ENCODE results near the gene SPATA46.

The SPATA46 gene

DNA sequence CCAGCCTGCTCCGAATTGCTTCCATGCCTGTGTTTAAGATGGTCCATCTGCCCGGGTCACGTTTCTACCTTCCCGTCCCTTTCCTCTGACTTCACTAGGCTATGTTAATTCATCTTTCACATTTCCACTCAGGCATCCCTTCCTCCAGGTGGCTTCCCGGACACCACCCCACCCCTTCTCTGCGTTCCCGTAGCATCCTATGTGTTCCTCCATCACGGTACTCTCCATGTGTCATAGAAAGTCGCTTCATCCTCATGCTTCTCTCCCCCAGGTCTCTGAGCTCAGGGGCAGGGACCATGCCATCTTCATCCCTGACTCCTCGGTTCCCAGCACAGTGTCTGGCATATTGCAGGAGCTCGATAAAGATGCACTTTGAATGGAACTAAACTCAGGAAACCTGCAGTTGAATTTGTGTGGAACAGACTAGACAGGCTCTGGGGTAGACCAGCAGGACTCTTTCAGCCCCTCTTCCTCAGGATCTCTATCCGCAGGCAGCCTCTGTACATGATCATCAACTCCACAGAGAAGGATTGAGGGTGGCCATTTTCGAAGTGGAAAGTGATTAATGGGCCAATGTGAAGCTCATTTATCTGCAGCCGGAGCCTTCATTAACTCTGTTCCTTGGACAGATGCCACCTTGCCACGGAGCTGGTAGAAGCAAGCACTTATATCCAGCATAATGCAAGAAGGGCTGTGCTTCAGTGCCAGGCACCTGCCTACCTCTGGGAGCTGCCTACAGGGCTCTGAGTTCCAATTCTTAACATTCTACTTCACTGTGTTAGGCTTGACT is 13.9 kb upstream of the SPATA46 start:
- H3K9me3 ChIP-seq (ENCODE audit: control insufficient read depth, insufficient read depth, low read depth, low read length): no peaks in the 10 kb centered on the region
- no peak overlapping the region for H3K9ac ChIP-seq (ENCODE audit: low read length)
- H3K27ac ChIP-seq (ENCODE audit: low read depth, low read length): no peak overlapping the region

DNA sequence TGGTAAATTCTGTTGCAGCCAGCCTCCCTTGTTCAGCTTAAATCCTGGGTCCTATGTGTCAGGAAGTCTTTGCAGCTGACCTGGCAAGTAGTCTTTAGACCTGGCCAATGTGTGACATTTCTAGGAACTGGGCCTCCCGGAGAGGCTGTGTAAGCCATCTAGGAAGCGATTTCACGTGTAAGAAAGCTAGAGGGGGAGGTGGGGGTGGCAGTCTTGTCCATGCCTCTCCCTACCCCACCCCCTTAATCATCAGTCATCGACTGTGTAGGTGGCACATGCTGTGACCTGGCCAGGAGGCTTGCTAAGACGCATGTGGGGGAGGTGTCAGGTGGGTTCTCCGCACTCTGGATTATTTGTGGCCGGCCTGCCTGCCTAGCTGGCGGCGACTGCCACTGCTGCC is 13.3 kb upstream of the SPATA46 start:
- Histone ChIP-seq H3K27ac (ENCODE audit: low read depth, low read length) (no peak overlapping the region), H3K27me3 (ENCODE audit: control insufficient read depth, insufficient read depth, low read length) (no peaks in the 10 kb centered on the region), H3K36me3 (ENCODE audit: control insufficient read depth, insufficient read depth, low read length) (no peaks in the 10 kb centered on the region; the same call in 1 of the 2 replicates), H3K4me3 (ENCODE audit: low read depth, low read length) (no peak overlapping the region), H3K9me3 (ENCODE audit: control insufficient read depth, insufficient read depth, low read depth, low read length) (no peaks in the 10 kb centered on the region), H3K4me1 (ENCODE audit: control insufficient read depth, insufficient read depth, low read length) (peaks cover 19% of the 10 kb centered on the region), H3K9ac (ENCODE audit: low read length) (no peak overlapping the region)

More for the DNA sequence above, 13.9 kb upstream of the SPATA46 start:
- Histone ChIP-seq H3K4me1 (ENCODE audit: control insufficient read depth, insufficient read depth, low read length) (peaks cover 19% of the 10 kb centered on the region), H3K4me3 (ENCODE audit: low read depth, low read length) (no peak overlapping the region), H3K27me3 (ENCODE audit: control insufficient read depth, insufficient read depth, low read length) (no peaks in the 10 kb centered on the region), H3K36me3 (ENCODE audit: control insufficient read depth, insufficient read depth, low read length) (no peaks in the 10 kb centered on the region)

- Histone ChIP-seq H3K4me3 (ENCODE audit: low read depth, low read length) (no peak overlapping the region), H3K27me3 (ENCODE audit: control insufficient read depth, insufficient read depth, low read length) (no peaks in the 10 kb centered on the region), H3K36me3 (ENCODE audit: control insufficient read depth, insufficient read depth, low read length) (no peaks in the 10 kb centered on the region; the same call in 1 of the 2 replicates), H3K4me1 (ENCODE audit: control insufficient read depth, insufficient read depth, low read length) (peaks cover 19% of the 10 kb centered on the region), H3K9ac (ENCODE audit: low read length) (no peak overlapping the region), H3K27ac (ENCODE audit: low read depth, low read length) (no peak overlapping the region), H3K9me3 (ENCODE audit: control insufficient read depth, insufficient read depth, low read depth, low read length) (no peaks in the 10 kb centered on the region)
Measured at GRCh38 chr1:162389021-162389818, 12.6 kb upstream of the SPATA46 start.

DNA sequence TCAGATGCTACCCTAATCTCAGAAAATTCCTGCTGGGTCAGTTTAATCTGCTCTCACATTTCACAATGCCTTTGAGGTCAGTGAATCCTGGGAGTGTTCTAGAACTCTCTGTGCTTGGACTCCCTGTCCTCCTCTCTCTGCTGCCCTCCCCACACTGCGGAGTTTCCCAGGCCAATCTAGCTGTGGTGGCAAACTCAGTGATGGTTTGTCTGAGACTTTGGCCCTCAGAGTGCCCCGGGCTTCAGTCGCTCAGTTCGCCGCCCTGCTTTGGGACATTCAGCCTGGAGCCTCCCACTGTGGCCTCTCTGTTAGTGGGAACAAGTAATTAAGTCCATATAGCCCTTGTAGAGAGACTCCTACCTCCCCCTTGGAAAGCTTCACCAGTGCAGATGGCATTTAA is 12.0 kb upstream of the SPATA46 start:
- Histone ChIP-seq H3K36me3 (ENCODE audit: control insufficient read depth, insufficient read depth, low read length) (peaks cover 5% of the 10 kb centered on the region), H3K4me3 (ENCODE audit: low read depth, low read length) (no peak overlapping the region), H3K9me3 (ENCODE audit: control insufficient read depth, insufficient read depth, low read depth, low read length) (no peaks in the 10 kb centered on the region), H3K27me3 (ENCODE audit: control insufficient read depth, insufficient read depth, low read length) (no peaks in the 10 kb centered on the region), H3K9ac (ENCODE audit: low read length) (no peak overlapping the region), H3K4me1 (ENCODE audit: control insufficient read depth, insufficient read depth, low read length) (peaks cover 19% of the 10 kb centered on the region), H3K27ac (ENCODE audit: low read depth, low read length) (no peak overlapping the region)

DNA sequence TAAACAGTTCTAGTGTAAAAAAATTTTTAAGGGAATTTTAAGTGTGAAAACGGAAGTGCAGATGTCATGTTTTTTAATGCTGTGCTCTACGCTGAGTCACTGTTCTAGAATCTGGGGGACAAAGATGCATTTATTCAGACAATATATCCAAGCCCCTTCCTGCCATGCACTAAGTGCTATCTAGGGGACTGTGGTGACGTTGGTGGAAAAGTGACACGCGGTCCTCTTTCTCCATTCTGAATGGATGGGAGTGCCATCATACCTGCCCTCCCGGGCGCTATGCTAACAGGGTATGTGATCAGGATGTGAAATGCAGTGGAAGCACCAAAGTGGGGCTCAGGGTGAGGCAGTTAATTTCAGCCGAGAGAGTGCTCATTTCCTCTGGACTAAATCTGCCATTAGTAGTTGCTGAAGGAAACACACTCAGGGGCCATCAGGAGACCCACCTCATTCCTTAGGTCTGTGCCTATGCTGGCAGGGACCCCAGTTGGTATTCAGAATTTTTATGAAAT is 11.5 kb upstream of the SPATA46 start:
- no peak overlapping the region for H3K4me3 ChIP-seq (ENCODE audit: low read depth, low read length)
- H3K9ac ChIP-seq (ENCODE audit: low read length): no peak overlapping the region
- no peaks in the 10 kb centered on the region for H3K27me3 ChIP-seq (ENCODE audit: control insufficient read depth, insufficient read depth, low read length)
- peaks cover 10% of the 10 kb centered on the region for H3K36me3 ChIP-seq (ENCODE audit: control insufficient read depth, insufficient read depth, low read length)
- no peak overlapping the region for H3K27ac ChIP-seq (ENCODE audit: low read depth, low read length)
- H3K9me3 ChIP-seq (ENCODE audit: control insufficient read depth, insufficient read depth, low read depth, low read length): no peaks in the 10 kb centered on the region
- H3K4me1 ChIP-seq (ENCODE audit: control insufficient read depth, insufficient read depth, low read length): peaks cover 19% of the 10 kb centered on the region

GRCh38 chr1:162387226-162388082 is 10.8 kb upstream of the SPATA46 start:
- Histone ChIP-seq H3K27ac (ENCODE audit: low read depth, low read length) (no peak overlapping the region), H3K4me1 (ENCODE audit: control insufficient read depth, insufficient read depth, low read length) (peaks cover 19% of the 10 kb centered on the region), H3K36me3 (ENCODE audit: control insufficient read depth, insufficient read depth, low read length) (peaks cover 12% of the 10 kb centered on the region), H3K9ac (ENCODE audit: low read length) (no peak overlapping the region), H3K4me3 (ENCODE audit: low read depth, low read length) (no peak overlapping the region), H3K9me3 (ENCODE audit: control insufficient read depth, insufficient read depth, low read depth, low read length) (no peaks in the 10 kb centered on the region), H3K27me3 (ENCODE audit: control insufficient read depth, insufficient read depth, low read length) (no peaks in the 10 kb centered on the region)

DNA sequence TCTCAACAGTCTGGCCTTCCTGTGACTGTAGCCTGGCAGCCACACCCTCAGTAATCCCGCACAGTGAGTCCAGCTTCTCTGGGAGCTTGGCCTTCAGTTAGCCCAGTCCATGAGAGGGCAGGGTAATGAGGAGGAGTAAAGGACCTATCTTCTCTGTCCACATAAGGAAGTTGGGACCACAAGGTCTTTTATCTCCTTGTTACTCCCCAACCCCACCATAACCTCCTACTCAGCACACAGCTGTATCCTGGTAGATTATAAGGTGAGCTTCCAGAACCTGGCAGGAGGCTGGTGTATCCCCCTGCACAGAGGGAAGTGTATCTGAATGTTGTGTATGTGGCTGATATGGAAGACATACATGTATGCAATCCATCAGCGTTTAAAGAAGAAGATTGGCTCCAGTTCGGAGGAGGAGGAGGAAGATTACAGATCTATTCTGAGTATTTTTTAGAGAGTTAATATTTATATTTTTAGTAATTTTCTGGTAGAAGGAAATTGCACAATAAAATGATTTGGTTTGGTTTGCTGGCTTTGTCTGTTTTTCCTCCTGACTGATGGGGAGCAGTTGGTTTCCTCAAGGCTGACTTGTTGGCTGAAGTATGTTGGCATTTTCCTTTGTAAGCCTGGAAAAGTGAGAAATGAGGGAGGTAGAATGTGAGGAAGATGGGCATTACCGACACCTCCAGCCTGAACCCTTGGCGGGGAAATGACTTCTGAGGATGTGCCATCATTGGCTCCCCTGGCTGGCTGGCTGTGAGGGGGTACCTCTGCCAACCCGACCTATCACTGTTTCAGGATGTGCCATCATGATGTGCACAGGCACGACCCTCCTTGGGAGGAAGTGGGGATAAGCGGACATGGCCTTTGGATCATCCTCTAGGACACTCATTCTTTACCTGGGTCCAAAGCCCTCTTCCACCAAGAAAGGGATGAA is 9.9 kb upstream of the SPATA46 start:
- H3K9ac ChIP-seq (ENCODE audit: low read length): no peak overlapping the region
- no peak overlapping the region for H3K4me3 ChIP-seq (ENCODE audit: low read depth, low read length)
- no peaks in the 10 kb centered on the region for H3K9me3 ChIP-seq (ENCODE audit: control insufficient read depth, insufficient read depth, low read depth, low read length)
- peaks cover 18% of the 10 kb centered on the region for H3K36me3 ChIP-seq (ENCODE audit: control insufficient read depth, insufficient read depth, low read length)
- peaks cover 14% of the 10 kb centered on the region for H3K4me1 ChIP-seq (ENCODE audit: control insufficient read depth, insufficient read depth, low read length)
- H3K27me3 ChIP-seq (ENCODE audit: control insufficient read depth, insufficient read depth, low read length): no peaks in the 10 kb centered on the region
- H3K27ac ChIP-seq (ENCODE audit: low read depth, low read length): no peak overlapping the region

DNA sequence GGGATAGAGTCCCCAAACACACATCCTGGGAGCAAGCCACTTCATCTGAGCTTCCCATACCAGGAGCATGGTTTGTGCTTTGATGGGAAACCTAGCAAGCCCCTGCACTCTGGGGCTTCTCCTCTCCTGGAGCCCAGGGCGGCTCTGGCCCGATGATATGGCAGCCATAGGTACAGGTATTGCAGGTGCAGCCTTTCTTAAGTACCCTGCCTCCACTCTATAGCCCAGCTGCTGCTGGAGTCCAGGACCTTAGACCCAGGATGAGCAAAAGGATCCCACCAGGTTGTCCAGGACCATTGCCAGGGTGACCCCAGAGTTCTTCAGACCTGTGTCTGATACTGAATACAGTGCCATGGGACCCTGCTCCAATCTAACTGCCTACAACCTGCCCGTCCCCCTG is 9.0 kb upstream of the SPATA46 start:
- Histone ChIP-seq H3K36me3 (ENCODE audit: control insufficient read depth, insufficient read depth, low read length) (peaks cover 18% of the 10 kb centered on the region), H3K9me3 (ENCODE audit: control insufficient read depth, insufficient read depth, low read depth, low read length) (no peaks in the 10 kb centered on the region), H3K27me3 (ENCODE audit: control insufficient read depth, insufficient read depth, low read length) (no peaks in the 10 kb centered on the region), H3K4me3 (ENCODE audit: low read depth, low read length) (no peak overlapping the region), H3K9ac (ENCODE audit: low read length) (no peak overlapping the region), H3K4me1 (ENCODE audit: control insufficient read depth, insufficient read depth, low read length) (peaks cover 10% of the 10 kb centered on the region; the same call in 1 of the 2 replicates), H3K27ac (ENCODE audit: low read depth, low read length) (no peak overlapping the region)

- Histone ChIP-seq H3K9ac (ENCODE audit: low read length) (no peak overlapping the region), H3K27ac (ENCODE audit: low read depth, low read length) (no peak overlapping the region), H3K9me3 (ENCODE audit: control insufficient read depth, insufficient read depth, low read depth, low read length) (no peaks in the 10 kb centered on the region), H3K27me3 (ENCODE audit: control insufficient read depth, insufficient read depth, low read length) (no peaks in the 10 kb centered on the region), H3K4me1 (ENCODE audit: control insufficient read depth, insufficient read depth, low read length) (peaks cover 8% of the 10 kb centered on the region; the same call in 1 of the 2 replicates), H3K36me3 (ENCODE audit: control insufficient read depth, insufficient read depth, low read length) (peaks cover 18% of the 10 kb centered on the region), H3K4me3 (ENCODE audit: low read depth, low read length) (no peak overlapping the region)
Measured at GRCh38 chr1:162385280-162385623, 8.6 kb upstream of the SPATA46 start.

Data from HUES6 (cell line).